Measurements from ENCODE around the gene NDUFAB1.

The NDUFAB1 gene

GRCh38 chr16:23575834-23576233 lies 20.3 kb downstream of the NDUFAB1 start:
- no peak for TF ChIP-seq CTCF (IDR thresholded peaks at IDR 0.05; ENCODE audit: insufficient read depth, low read depth, low read length, missing control alignments)
- H3K4me3 ChIP-seq (ENCODE audit: low read length), result no peak overlapping the region
- no peak for DNase-seq (ENCODE audit: low read depth)

DNA sequence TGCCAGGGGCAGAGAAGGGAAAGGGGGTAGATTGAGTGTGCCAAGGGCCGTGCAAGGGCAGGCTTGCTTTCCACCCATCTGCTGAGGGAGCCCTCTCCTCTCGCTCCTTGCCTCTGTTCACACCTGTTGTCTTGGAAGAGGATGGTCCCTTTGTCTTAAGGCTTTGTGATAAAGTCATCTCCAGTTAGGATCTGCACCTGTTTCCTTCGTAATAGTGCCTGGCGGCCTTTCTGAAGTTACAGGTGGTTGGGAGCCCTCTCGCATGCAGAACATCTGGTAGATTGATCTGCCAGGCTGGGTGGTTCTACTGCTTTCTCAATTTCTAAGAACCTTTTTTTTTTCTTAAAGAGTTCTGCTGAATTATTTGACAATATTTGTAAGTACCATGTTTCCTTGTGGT lies 22.3 kb downstream of the NDUFAB1 start:
- TF ChIP-seq CTCF (IDR thresholded peaks at IDR 0.05; ENCODE audit: insufficient read depth, low read depth, low read length, missing control alignments), result no peak
- DNase-seq (ENCODE audit: low read depth), result no peak
- H3K4me3 ChIP-seq (ENCODE audit: low read length), result no peak overlapping the region

DNA sequence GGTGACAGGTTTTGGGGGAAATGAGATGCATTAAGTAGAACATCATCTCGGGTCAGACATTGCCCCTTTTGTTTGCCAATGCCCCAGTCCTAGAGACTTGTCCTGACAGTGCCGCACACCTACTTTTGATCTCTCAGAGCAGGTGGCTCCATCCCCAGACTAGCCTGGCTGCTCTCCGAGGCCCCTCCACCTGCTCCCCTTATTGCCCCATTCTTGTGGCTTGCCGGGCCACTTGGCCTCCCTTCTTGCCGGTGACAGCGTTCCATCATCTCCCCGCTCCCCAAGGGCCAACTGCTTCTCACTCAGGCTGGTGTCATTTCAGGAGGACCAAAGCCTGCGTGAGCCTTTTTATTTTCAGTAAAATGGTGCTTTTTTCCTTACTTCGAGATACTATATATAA lies 23.7 kb downstream of the NDUFAB1 start:
- no peak overlapping the region for H3K4me3 ChIP-seq (ENCODE audit: low read length)
- TF ChIP-seq CTCF (IDR thresholded peaks at IDR 0.05; ENCODE audit: insufficient read depth, low read depth, low read length, missing control alignments), result no peak
- no peak for DNase-seq (ENCODE audit: low read depth)

DNA sequence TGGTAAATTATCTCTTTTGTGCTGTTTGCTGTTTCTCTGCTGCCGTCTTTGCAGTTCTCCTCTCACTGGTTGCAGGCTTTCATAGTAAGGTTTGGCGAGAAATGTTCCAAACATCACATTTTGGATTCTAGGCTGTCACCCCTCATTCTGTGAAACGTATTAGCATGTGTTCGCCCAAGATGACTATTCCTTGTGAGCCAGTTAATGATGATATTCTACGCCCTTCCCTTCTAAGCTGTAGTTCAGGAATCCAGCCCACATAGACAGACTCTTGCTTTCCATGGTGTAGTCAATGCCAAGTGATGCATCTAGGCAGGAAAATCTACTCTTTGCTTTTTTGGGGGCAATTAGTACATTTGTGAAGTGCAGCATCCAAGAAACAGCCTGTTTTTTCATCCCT lies 24.2 kb downstream of the NDUFAB1 start:
- DNase-seq (ENCODE audit: low read depth), result no peak
- H3K4me3 ChIP-seq (ENCODE audit: low read length), result no peak overlapping the region

DNA sequence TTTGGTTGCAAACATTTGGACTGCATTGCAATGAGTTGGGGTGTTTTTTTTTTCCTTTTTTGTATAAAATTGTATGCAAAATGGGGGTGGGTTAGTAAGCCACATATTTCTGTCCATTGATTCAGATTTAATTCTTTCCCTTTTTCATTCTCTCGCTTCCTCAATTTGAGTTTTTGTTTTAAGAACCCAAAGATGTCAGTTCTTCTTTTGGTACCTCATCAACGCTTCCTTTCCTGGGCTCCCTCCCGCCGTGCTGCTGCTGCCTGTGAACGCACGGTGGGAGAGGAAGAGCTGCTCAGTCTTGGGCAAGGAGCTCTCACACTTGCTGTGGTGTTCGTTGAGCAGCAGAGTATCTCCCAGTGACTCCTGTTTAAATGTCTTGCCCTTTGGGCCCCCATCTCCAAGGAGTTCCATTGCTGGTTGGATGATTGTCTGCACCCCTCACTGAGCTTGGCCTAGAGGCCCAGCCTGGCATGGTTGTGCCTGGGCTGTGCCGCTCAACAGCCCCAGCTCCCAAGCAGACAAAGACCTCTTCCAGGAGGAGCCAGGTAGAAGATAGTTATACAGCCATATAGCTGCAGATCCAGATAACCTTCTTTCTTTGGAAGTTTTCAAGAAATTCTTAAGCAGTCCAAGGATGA lies 25.0 kb downstream of the NDUFAB1 start:
- TF ChIP-seq CTCF (IDR thresholded peaks at IDR 0.05; ENCODE audit: insufficient read depth, low read depth, low read length, missing control alignments), result no peak
- DNase-seq (ENCODE audit: low read depth), result no peak

More for the DNA sequence above, 24.2 kb downstream of the NDUFAB1 start:
- TF ChIP-seq CTCF (IDR thresholded peaks at IDR 0.05; ENCODE audit: insufficient read depth, low read depth, low read length, missing control alignments), result no peak

DNA sequence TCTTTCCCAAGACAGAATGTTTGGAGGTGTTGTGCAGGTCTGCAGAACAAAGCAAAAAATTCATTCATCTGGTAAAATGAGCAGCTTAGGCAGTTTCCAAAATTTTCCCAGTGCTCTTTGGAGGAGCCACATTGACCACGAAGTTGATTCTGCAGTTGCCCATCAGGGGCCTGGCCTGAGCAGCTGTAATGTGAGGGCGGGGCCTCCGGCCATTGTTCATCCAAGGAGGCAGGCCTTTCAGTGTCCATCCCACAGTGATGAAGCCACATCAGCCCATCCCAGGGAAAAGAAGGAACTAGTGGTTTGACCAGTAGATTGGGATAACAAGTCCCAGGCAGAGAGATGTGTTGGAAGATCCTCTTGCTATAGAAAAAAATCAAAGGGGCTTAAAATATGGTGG lies 28.5 kb downstream of the NDUFAB1 start:
- DNase-seq (ENCODE audit: low read depth), result no peak
- no peak overlapping the region for H3K4me3 ChIP-seq (ENCODE audit: low read length)
- no peak for TF ChIP-seq CTCF (IDR thresholded peaks at IDR 0.05; ENCODE audit: insufficient read depth, low read depth, low read length, missing control alignments)

More for the DNA sequence above, 25.0 kb downstream of the NDUFAB1 start:
- no peak overlapping the region for H3K4me3 ChIP-seq (ENCODE audit: low read length)

DNA sequence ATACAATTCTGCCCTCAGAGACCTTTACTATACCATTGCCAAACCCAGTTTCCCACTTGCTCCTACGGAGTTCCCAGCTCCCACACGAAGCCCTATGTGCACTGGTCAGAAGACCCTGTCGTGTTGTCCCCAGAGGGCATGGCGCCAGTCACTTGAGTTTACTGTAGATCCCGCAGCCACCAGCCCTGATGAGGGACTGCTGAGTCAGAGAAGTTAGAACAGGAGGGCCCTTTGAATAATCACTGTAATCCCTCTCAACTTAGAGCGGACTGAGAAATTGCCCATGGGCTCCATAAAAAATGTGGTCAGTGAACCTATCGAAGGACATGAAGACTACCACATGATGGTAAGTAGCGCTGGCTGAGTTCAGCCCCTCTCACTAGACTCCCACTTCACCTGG lies 29.4 kb downstream of the NDUFAB1 start:
- H3K4me3 ChIP-seq (ENCODE audit: low read length), result no peak overlapping the region
- TF ChIP-seq CTCF (IDR thresholded peaks at IDR 0.05; ENCODE audit: insufficient read depth, low read depth, low read length, missing control alignments), result no peak

More for the DNA sequence above, 29.4 kb downstream of the NDUFAB1 start:
- no peak for DNase-seq (ENCODE audit: low read depth)
